C4-2B (cell line): Measurements from ENCODE around the gene MCF2L.

Source experiments
- ZFX ChIP-seq: fragments of 450-650 bp; IDR thresholded peaks from 2 replicates; pipeline ENCODE4 v1.6.1; 2017
- TF ChIP-seq, protein P1 (sequence below): fragments of 450-650 bp; conservative IDR thresholded peaks from 2 replicates; pipeline ENCODE4 v1.5.1; 2017; ENCODE audit warnings: mild to moderate bottlenecking

DNA sequence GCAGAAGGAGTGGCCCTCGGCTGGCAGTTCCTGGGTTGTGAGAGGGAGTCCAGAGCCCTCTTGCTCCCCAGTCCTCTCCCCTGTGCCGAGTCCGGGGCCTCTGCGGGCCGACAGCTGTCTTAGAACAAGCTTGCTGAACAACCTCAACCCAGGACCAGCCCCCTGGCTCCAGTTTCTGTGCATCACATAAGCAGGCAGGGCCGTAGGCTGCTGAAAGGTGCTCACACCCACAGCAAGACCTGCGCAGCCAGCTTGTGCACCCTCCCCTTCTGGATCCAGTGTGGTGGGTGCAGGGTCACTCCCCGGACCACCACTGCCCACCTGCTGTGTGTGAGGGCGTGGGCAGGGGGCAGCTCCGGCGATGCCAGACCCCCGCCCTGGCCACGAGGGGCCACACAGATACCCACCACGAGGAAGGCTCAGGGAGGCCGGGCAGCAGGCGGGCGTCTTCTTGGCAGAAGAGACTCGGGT, 111.4 kb downstream of the MCF2L start:
- TF ChIP-seq, protein P1, sequence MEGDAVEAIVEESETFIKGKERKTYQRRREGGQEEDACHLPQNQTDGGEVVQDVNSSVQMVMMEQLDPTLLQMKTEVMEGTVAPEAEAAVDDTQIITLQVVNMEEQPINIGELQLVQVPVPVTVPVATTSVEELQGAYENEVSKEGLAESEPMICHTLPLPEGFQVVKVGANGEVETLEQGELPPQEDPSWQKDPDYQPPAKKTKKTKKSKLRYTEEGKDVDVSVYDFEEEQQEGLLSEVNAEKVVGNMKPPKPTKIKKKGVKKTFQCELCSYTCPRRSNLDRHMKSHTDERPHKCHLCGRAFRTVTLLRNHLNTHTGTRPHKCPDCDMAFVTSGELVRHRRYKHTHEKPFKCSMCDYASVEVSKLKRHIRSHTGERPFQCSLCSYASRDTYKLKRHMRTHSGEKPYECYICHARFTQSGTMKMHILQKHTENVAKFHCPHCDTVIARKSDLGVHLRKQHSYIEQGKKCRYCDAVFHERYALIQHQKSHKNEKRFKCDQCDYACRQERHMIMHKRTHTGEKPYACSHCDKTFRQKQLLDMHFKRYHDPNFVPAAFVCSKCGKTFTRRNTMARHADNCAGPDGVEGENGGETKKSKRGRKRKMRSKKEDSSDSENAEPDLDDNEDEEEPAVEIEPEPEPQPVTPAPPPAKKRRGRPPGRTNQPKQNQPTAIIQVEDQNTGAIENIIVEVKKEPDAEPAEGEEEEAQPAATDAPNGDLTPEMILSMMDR: no peak
- TF ChIP-seq ZFX: no peak
